ENCODE results near the gene KDELR3.

KDELR3 gene

GRCh38 chr22:38523029-38523428 lies 55.1 kb downstream of the KDELR3 start:
- DNase-seq: no peak

GRCh38 chr22:38523479-38523878 lies 55.6 kb downstream of the KDELR3 start:
- no peak for DNase-seq

- no peak for DNase-seq
These were observed 56.5 kb downstream of the KDELR3 start for GRCh38 chr22:38524429-38524828.

- DNase-seq: no peak
These were observed 63.5 kb downstream of the KDELR3 start for GRCh38 chr22:38531251-38531938.
